ENCODE results near the gene GMIP. TPM values are rescaled to one million over a fixed set of nuclear protein-coding genes. Genes with fewer than 3 reads are reported as not detected.

The GMIP gene
- total and polyA plus RNA-seq, 2 of the 13 experiments (the other 11 are each of a cell fraction or from before 2014, with no cell fraction given), result 1.5 to 1.8 TPM

DNA sequence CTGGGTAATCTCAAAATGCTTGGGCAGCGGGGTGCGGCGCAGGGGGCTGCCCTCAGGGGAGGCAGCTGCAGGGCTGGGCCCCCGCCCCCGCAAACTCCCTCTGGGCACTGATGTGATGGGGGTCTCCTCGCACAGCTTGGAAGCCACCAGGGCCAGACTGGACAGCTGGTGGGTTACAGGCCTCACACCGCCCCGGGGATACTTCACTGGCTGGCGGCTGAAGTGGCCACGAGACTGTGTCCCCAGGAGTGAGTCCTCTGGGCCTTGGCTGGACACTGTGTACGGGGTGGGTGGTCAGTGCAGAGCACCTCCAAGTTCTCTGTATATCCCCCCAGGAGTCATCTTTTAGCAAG lies 13.4 kb downstream of the GMIP start:
- CTCF ChIA-PET (ENCODE audit: low intra/inter-chr PET ratio, low total read pairs), result no interaction called here
- FAIRE-seq (no peak), DNase-seq (ENCODE audit: low spot score) (no peak), ATAC-seq (no peak)
- no peaks in the 10 kb centered on the region for H3K36me3 ChIP-seq (replicated peaks in 1 of 2; ENCODE audit: control insufficient read depth in 1 of 2, insufficient read depth in 2 of 2, low read length in 2 of 2)
- H3K9ac ChIP-seq (ENCODE audit: insufficient read depth, low read depth, low read length), result no peak overlapping the region
- H3K27ac ChIP-seq (ENCODE audit: extremely low read length, insufficient read depth, low read length), result no peak overlapping the region
- no peak overlapping the region for H3K4me2 ChIP-seq (ENCODE audit: low read depth, low read length)
- H3K79me2 ChIP-seq (ENCODE audit: insufficient read depth, low read length), result no peaks in the 10 kb centered on the region
- H3K9me3 ChIP-seq (ENCODE audit: low read length), result no peaks in the 10 kb centered on the region
- no peaks in the 10 kb centered on the region for H4K20me1 ChIP-seq (ENCODE audit: insufficient read depth, low read length)
- TF ChIP-seq JDP2 (CRISPR knock-in tag; IDR thresholded peaks at IDR 0.05; ENCODE audit: borderline replicate concordance), result no peak
- no peak for TF ChIP-seq NFYB (CRISPR knock-in tag; IDR thresholded peaks at IDR 0.05)
- TF ChIP-seq GABPB1 (CRISPR knock-in tag; IDR thresholded peaks at IDR 0.05), result no peak
- no peak for TF ChIP-seq ZNF546 (CRISPR knock-in tag; conservative IDR thresholded peaks at IDR 0.05)
- no peak for TF ChIP-seq THYN1 (CRISPR knock-in tag; IDR thresholded peaks at IDR 0.05; ENCODE audit: borderline replicate concordance, low read depth)
- POLR2A ChIA-PET, result no interaction called here
- in situ Hi-C loops (cut with HindIII; ENCODE audit: extremely low pct_ligation_motif_present, low pct_unique_long_range_greater_than_20kb) (no loop called here), intact Hi-C loops (cut with micrococcal nuclease; ENCODE audit: unreplicated experiment) (no loop called here)
- H2AFZ ChIP-seq (ENCODE audit: low read length), result no peak overlapping the region
- no peak overlapping the region for H3K4me3 ChIP-seq (replicated peaks in 1 of 3; ENCODE audit: insufficient read depth in 1 of 3, low read depth in 2 of 3, low read length in 3 of 3)
- no peaks in the 10 kb centered on the region for H3K4me1 ChIP-seq (ENCODE audit: insufficient read depth, low read length)
- H3K27me3 ChIP-seq (ENCODE audit: control insufficient read depth in 1 of 2, insufficient read depth in 2 of 2, low read length in 2 of 2), result no peaks in the 10 kb centered on the region
- 80% methylated on average over 1 of the region's 11 CpGs for WGBS (ENCODE audit: low lambda C conversion rate)
- BruUV-seq (replicated peaks), result no TSS peak

DNA sequence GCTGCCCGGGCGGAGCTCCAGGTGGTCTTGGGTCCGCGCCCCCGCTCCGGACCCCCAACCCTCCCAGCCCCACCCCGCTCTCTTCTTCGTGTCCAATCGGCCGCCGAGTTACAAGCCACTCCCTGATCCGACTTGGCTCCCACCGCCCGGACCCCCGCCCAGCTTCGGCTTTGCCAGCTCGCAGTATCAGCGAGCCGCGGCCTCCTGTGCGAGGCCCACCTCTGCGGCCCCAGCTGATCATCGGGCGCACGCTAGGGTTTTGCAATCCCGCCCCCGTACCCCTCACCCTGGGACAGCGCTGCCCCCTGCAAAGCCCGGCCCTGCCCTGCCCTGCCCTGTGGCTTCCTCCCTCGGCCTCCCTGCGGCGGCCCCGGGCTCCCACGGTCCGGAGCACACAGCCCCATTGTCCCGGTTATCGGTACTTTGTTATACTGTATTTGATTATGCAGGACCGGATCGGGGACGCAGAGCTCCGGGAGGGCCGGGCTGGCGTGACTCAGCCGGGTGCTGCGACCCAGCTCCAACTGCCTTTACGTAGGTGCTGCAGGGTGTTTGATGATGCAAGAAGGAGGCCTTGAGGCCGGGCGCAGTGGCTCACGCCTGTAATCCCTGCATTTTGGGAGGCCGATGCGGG lies 14.8 kb downstream of the GMIP start:
- Histone ChIP-seq H2AFZ (ENCODE audit: low read length) (no peak overlapping the region), H3K9me3 (ENCODE audit: low read length) (no peaks in the 10 kb centered on the region), H3K36me3 (replicated peaks in 1 of 2; ENCODE audit: control insufficient read depth in 1 of 2, insufficient read depth in 2 of 2, low read length in 2 of 2) (no peaks in the 10 kb centered on the region), H3K27me3 (ENCODE audit: control insufficient read depth in 1 of 2, insufficient read depth in 2 of 2, low read length in 2 of 2) (no peaks in the 10 kb centered on the region), H3K4me3 (replicated peaks in 1 of 3; ENCODE audit: insufficient read depth in 1 of 3, low read depth in 2 of 3, low read length in 3 of 3) (no peak overlapping the region), H3K4me2 (ENCODE audit: low read depth, low read length) (no peak overlapping the region), H3K27ac (ENCODE audit: extremely low read length, insufficient read depth, low read length) (no peak overlapping the region), H3K79me2 (ENCODE audit: insufficient read depth, low read length) (no peaks in the 10 kb centered on the region), H3K4me1 (ENCODE audit: insufficient read depth, low read length) (no peaks in the 10 kb centered on the region), H3K9ac (ENCODE audit: insufficient read depth, low read depth, low read length) (no peak overlapping the region), H4K20me1 (ENCODE audit: insufficient read depth, low read length) (no peaks in the 10 kb centered on the region)
- 96% methylated on average over 51 of the region's 51 CpGs for WGBS (ENCODE audit: low lambda C conversion rate)
- intact Hi-C loops (cut with micrococcal nuclease; ENCODE audit: unreplicated experiment) (no loop called here), in situ Hi-C loops (cut with HindIII; ENCODE audit: extremely low pct_ligation_motif_present, low pct_unique_long_range_greater_than_20kb) (no loop called here)
- POLR2A ChIA-PET, result no interaction called here
- BruUV-seq (replicated peaks), result no TSS peak
- DNase-seq (ENCODE audit: low spot score), result no peak
- ATAC-seq, result no peak
- FAIRE-seq, result no peak
- CTCF ChIA-PET (ENCODE audit: low intra/inter-chr PET ratio, low total read pairs), result no interaction called here
- TF ChIP-seq ZNF547 (CRISPR knock-in tag; IDR thresholded peaks at IDR 0.05) (no peak), DPF2 (CRISPR knock-in tag; IDR thresholded peaks at IDR 0.05; ENCODE audit: borderline replicate concordance, low read depth) (no peak), ZKSCAN5 (CRISPR knock-in tag; IDR thresholded peaks at IDR 0.05) (no peak), KMT2B (CRISPR knock-in tag; IDR thresholded peaks at IDR 0.05) (no peak), ZFP62 (CRISPR knock-in tag; IDR thresholded peaks at IDR 0.05) (no peak), KLF16 (CRISPR knock-in tag; IDR thresholded peaks at IDR 0.05) (no peak), RNF2 (conservative IDR thresholded peaks at IDR 0.05; ENCODE audit: low read depth) (no peak), PAX8 (CRISPR knock-in tag; IDR thresholded peaks at IDR 0.05; ENCODE audit: borderline replicate concordance) (no peak), AGO1 (IDR thresholded peaks at IDR 0.05; ENCODE audit: low read depth, low read length, poor library complexity, severe bottlenecking) (no peak), ZNF317 (CRISPR knock-in tag; IDR thresholded peaks at IDR 0.05) (no peak)
- TF ChIP-seq, protein P1, sequence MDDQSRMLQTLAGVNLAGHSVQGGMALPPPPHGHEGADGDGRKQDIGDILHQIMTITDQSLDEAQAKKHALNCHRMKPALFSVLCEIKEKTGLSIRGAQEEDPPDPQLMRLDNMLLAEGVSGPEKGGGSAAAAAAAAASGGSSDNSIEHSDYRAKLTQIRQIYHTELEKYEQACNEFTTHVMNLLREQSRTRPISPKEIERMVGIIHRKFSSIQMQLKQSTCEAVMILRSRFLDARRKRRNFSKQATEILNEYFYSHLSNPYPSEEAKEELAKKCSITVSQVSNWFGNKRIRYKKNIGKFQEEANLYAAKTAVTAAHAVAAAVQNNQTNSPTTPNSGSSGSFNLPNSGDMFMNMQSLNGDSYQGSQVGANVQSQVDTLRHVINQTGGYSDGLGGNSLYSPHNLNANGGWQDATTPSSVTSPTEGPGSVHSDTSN (CRISPR knock-in tag; IDR thresholded peaks at IDR 0.05; ENCODE audit: borderline replicate concordance), result no peak
- TF ChIP-seq, protein P2, sequence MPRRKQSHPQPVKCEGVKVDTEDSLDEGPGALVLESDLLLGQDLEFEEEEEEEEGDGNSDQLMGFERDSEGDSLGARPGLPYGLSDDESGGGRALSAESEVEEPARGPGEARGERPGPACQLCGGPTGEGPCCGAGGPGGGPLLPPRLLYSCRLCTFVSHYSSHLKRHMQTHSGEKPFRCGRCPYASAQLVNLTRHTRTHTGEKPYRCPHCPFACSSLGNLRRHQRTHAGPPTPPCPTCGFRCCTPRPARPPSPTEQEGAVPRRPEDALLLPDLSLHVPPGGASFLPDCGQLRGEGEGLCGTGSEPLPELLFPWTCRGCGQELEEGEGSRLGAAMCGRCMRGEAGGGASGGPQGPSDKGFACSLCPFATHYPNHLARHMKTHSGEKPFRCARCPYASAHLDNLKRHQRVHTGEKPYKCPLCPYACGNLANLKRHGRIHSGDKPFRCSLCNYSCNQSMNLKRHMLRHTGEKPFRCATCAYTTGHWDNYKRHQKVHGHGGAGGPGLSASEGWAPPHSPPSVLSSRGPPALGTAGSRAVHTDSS (CRISPR knock-in tag; conservative IDR thresholded peaks at IDR 0.05), result no peak

Data from HepG2 (cell line).